ENCODE results near the gene GGCX. TPM values are rescaled to one million over a fixed set of nuclear protein-coding genes. Genes with fewer than 3 reads are reported as not detected.
A peak's percentile ranks its signal among the peaks of the same experiment; 100 is the strongest.
"Not testable (repeated sequence)": the region's sequence is repeated elsewhere in the genome, so short reads cannot be mapped to it uniquely, and the experiment has no call there.

The GGCX gene
- total RNA-seq, 1 experiment from 2014 or later, result 38.0 TPM

- Histone ChIP-seq H3K27ac (no peak overlapping the region), H3K27me3 (replicated peaks) (peaks cover 7% of the 10 kb centered on the region), H3K4me1 (replicated peaks) (peaks cover 5% of the 10 kb centered on the region; the same call in 1 of the 2 replicates), H3K4me3 (no peak overlapping the region), H3K9me3 (replicated peaks) (no peaks in the 10 kb centered on the region), H3K36me3 (no peaks in the 10 kb centered on the region)
- DNase-seq (ENCODE audit: low read depth in 1 of 2, low spot score in 2 of 2), result no peak
These were observed 15.7 kb upstream of the GGCX start for GRCh38 chr2:85577063-85577385.

GRCh38 chr2:85575739-85576138 is 14.4 kb upstream of the GGCX start:
- Histone ChIP-seq H3K4me3 (no peak overlapping the region), H3K36me3 (no peaks in the 10 kb centered on the region), H3K4me1 (replicated peaks) (peaks cover 5% of the 10 kb centered on the region; the same call in 1 of the 2 replicates), H3K27ac (no peak overlapping the region), H3K27me3 (replicated peaks) (peaks cover 10% of the 10 kb centered on the region), H3K9me3 (replicated peaks) (no peaks in the 10 kb centered on the region)
- no peak for DNase-seq (ENCODE audit: low read depth in 1 of 2, low spot score in 2 of 2)

GRCh38 chr2:85566265-85566664 is 5.0 kb upstream of the GGCX start:
- no peak for DNase-seq (ENCODE audit: low read depth in 1 of 2, low spot score in 2 of 2)
- Histone ChIP-seq H3K4me3 (no peak overlapping the region), H3K4me1 (replicated peaks) (no peaks in the 10 kb centered on the region), H3K27me3 (replicated peaks) (peaks cover 5% of the 10 kb centered on the region), H3K9me3 (replicated peaks) (no peaks in the 10 kb centered on the region), H3K36me3 (0 out of 2 replicates have a peak, but pooled peaks cover 2% of the 10 kb centered on the region), H3K27ac (no peak overlapping the region)

- no peak for DNase-seq (ENCODE audit: low read depth in 1 of 2, low spot score in 2 of 2)
- no peaks in the 10 kb centered on the region for H3K27me3 ChIP-seq (replicated peaks)
These were observed 2.9 kb upstream of the GGCX start for GRCh38 chr2:85564144-85564563.

GRCh38 chr2:85560812-85561279 is 447 bp downstream of the GGCX start:
- DNase-seq (ENCODE audit: low read depth in 1 of 2, low spot score in 2 of 2), result no peak
- peak overlapping the region; percentile 59 for H3K4me3 ChIP-seq
- H3K4me1 ChIP-seq (replicated peaks), result peaks cover 7% of the 10 kb centered on the region; the same call in 1 of the 2 replicates
- no peaks in the 10 kb centered on the region for H3K9me3 ChIP-seq (replicated peaks)
- H3K36me3 ChIP-seq, result peaks cover 34% of the 10 kb centered on the region
- H3K27me3 ChIP-seq (replicated peaks), result no peaks in the 10 kb centered on the region
- no peak overlapping the region for H3K27ac ChIP-seq

More at GRCh38 chr2:85564144-85564563, 2.9 kb upstream of the GGCX start:
- H3K4me1 ChIP-seq (replicated peaks), result peaks cover 7% of the 10 kb centered on the region; the same call in 1 of the 2 replicates
- no peak overlapping the region for H3K27ac ChIP-seq
- peaks cover 8% of the 10 kb centered on the region for H3K36me3 ChIP-seq
- H3K9me3 ChIP-seq (replicated peaks), result no peaks in the 10 kb centered on the region
- H3K4me3 ChIP-seq, result no peak overlapping the region

GRCh38 chr2:85560403-85560726 is 928 bp downstream of the GGCX start:
- Histone ChIP-seq H3K36me3 (peaks cover 37% of the 10 kb centered on the region), H3K4me3 (peak overlapping the region; percentile 59)
- H3K9me3 ChIP-seq (replicated peaks); H3K27ac ChIP-seq; H3K4me1 ChIP-seq (replicated peaks); H3K27me3 ChIP-seq (replicated peaks); DNase-seq (ENCODE audit: low read depth in 1 of 2, low spot score in 2 of 2): not testable (repeated sequence)

- no peak for DNase-seq (ENCODE audit: low read depth in 1 of 2, low spot score in 2 of 2)
- no peaks in the 10 kb centered on the region for H3K9me3 ChIP-seq (replicated peaks)
- H3K36me3 ChIP-seq, result peaks cover 55% of the 10 kb centered on the region
- H3K27ac ChIP-seq, result no peak overlapping the region
- H3K27me3 ChIP-seq (replicated peaks), result no peaks in the 10 kb centered on the region
- peaks cover 7% of the 10 kb centered on the region; the same call in 1 of the 2 replicates for H3K4me1 ChIP-seq (replicated peaks)
- H3K4me3 ChIP-seq, result no peak overlapping the region
These were observed 3.1 kb downstream of the GGCX start for GRCh38 chr2:85558160-85558559.

GRCh38 chr2:85557130-85557529 is 4.2 kb downstream of the GGCX start:
- Histone ChIP-seq H3K36me3 (peaks cover 65% of the 10 kb centered on the region), H3K4me3 (no peak overlapping the region)
- DNase-seq (ENCODE audit: low read depth in 1 of 2, low spot score in 2 of 2), result no peak

GRCh38 chr2:85554980-85555612 is 6.2 kb downstream of the GGCX start:
- H3K4me1 ChIP-seq (replicated peaks), result peaks cover 4% of the 10 kb centered on the region; the same call in 1 of the 2 replicates
- DNase-seq (ENCODE audit: low read depth in 1 of 2, low spot score in 2 of 2), result no peak
- H3K4me3 ChIP-seq, result no peak overlapping the region
- H3K27me3 ChIP-seq (replicated peaks), result no peaks in the 10 kb centered on the region
- no peaks in the 10 kb centered on the region for H3K9me3 ChIP-seq (replicated peaks)
- H3K36me3 ChIP-seq, result peaks cover 83% of the 10 kb centered on the region
- H3K27ac ChIP-seq, result no peak overlapping the region

More at GRCh38 chr2:85557130-85557529, 4.2 kb downstream of the GGCX start:
- no peak overlapping the region for H3K27ac ChIP-seq
- H3K9me3 ChIP-seq (replicated peaks), result no peaks in the 10 kb centered on the region
- H3K4me1 ChIP-seq (replicated peaks), result peaks cover 7% of the 10 kb centered on the region; the same call in 1 of the 2 replicates
- no peaks in the 10 kb centered on the region for H3K27me3 ChIP-seq (replicated peaks)

GRCh38 chr2:85553184-85553583 is 8.1 kb downstream of the GGCX start:
- H3K27me3 ChIP-seq (replicated peaks), result no peaks in the 10 kb centered on the region
- H3K4me3 ChIP-seq, result no peak overlapping the region
- H3K9me3 ChIP-seq (replicated peaks), result no peaks in the 10 kb centered on the region; the same call in 1 of the 2 replicates
- DNase-seq (ENCODE audit: low read depth in 1 of 2, low spot score in 2 of 2), result no peak
- no peak overlapping the region for H3K27ac ChIP-seq
- H3K36me3 ChIP-seq, result peaks cover 88% of the 10 kb centered on the region
- H3K4me1 ChIP-seq (replicated peaks), result peaks cover 10% of the 10 kb centered on the region

- DNase-seq (ENCODE audit: low read depth in 1 of 2, low spot score in 2 of 2), result peak; percentile 75 to 82
- H3K36me3 ChIP-seq, result peaks cover 91% of the 10 kb centered on the region
- no peak overlapping the region for H3K27ac ChIP-seq
- no peak overlapping the region for H3K4me3 ChIP-seq
- peaks cover 2% of the 10 kb centered on the region; the same call in 1 of the 2 replicates for H3K9me3 ChIP-seq (replicated peaks)
- peaks cover 10% of the 10 kb centered on the region for H3K4me1 ChIP-seq (replicated peaks)
- peaks cover 4% of the 10 kb centered on the region; the same call in 1 of the 2 replicates for H3K27me3 ChIP-seq (replicated peaks)
These were observed 9.3 kb downstream of the GGCX start for GRCh38 chr2:85551698-85552678.

- H3K36me3 ChIP-seq, result peaks cover 93% of the 10 kb centered on the region
- H3K9me3 ChIP-seq (replicated peaks), result peaks cover 3% of the 10 kb centered on the region; the same call in 1 of the 2 replicates
- no peak overlapping the region for H3K4me3 ChIP-seq
- peaks cover 4% of the 10 kb centered on the region; the same call in 1 of the 2 replicates for H3K27me3 ChIP-seq (replicated peaks)
- H3K4me1 ChIP-seq (replicated peaks), result peaks cover 10% of the 10 kb centered on the region
- peak overlapping the region; percentile 8; the same call in 1 of the 2 replicates for H3K27ac ChIP-seq
- DNase-seq (ENCODE audit: low read depth in 1 of 2, low spot score in 2 of 2), result no peak
These were observed 10.8 kb downstream of the GGCX start for GRCh38 chr2:85550486-85550885.

- H3K4me1 ChIP-seq (replicated peaks), result peaks cover 10% of the 10 kb centered on the region
- peaks cover 4% of the 10 kb centered on the region; the same call in 1 of the 2 replicates for H3K27me3 ChIP-seq (replicated peaks)
- peak overlapping the region; percentile 8; the same call in 1 of the 2 replicates for H3K27ac ChIP-seq
- H3K9me3 ChIP-seq (replicated peaks), result peaks cover 3% of the 10 kb centered on the region; the same call in 1 of the 2 replicates
- H3K36me3 ChIP-seq, result peaks cover 93% of the 10 kb centered on the region
- peak; percentile 12 to 49 for DNase-seq (ENCODE audit: low read depth in 1 of 2, low spot score in 2 of 2)
- no peak overlapping the region for H3K4me3 ChIP-seq
These were observed 11.5 kb downstream of the GGCX start for GRCh38 chr2:85549826-85550225.
